GM23248 (cell line): ENCODE measurements around the gene GNB1. TPM values are rescaled to one million over a fixed set of nuclear protein-coding genes. Genes with fewer than 3 reads are reported as not detected.
A peak's percentile ranks its signal among the peaks of the same experiment; 100 is the strongest.

ENCODE experiments used
- DNase-seq: peaks from one replicate; pipeline ENCODE4 v3.0.0-alpha.2; 2015
- H2AFZ ChIP-seq: fragments of 200-600 bp; sonication (generic); 2 replicates; pipeline ENCODE4 v1.6.1; 2016; ENCODE audit warnings: antibody characterized with exemption
- H3F3A ChIP-seq: fragments of 200-600 bp; sonication (generic); 2 replicates; pipeline ENCODE4 v1.6.1; 2016; ENCODE audit warnings: mild to moderate bottlenecking, antibody characterized with exemption, mixed run types; ENCODE audit not compliant: insufficient read depth
- H3K27ac ChIP-seq: fragments of 200-600 bp; sonication (generic); 2 replicates; pipeline ENCODE4 v1.5.1; 2016; ENCODE audit warnings: mild to moderate bottlenecking
- H3K27me3 ChIP-seq: fragments of 200-600 bp; sonication (generic); replicated peaks from 2 replicates; pipeline ENCODE4 v1.6.1; 2016; ENCODE audit warnings: mild to moderate bottlenecking; ENCODE audit not compliant: insufficient read depth
- H3K36me3 ChIP-seq: fragments of 200-600 bp; sonication (generic); 2 replicates; pipeline ENCODE4 v1.6.1; 2016; ENCODE audit warnings: low read depth, mild to moderate bottlenecking
- H3K4me1 ChIP-seq: fragments of 200-600 bp; sonication (generic); 2 replicates; pipeline ENCODE4 v1.6.1; 2016; ENCODE audit warnings: mild to moderate bottlenecking; ENCODE audit not compliant: insufficient read depth
- H3K4me2 ChIP-seq: fragments of 200-600 bp; sonication (generic); one replicate; pipeline ENCODE4 v1.6.1; 2016; ENCODE audit warnings: mild to moderate bottlenecking; ENCODE audit not compliant: unreplicated experiment
- H3K4me3 ChIP-seq: fragments of 200-600 bp; sonication (generic); 2 replicates; pipeline ENCODE4 v1.5.1; 2016; ENCODE audit warnings: mild to moderate bottlenecking
- H3K79me2 ChIP-seq: fragments of 200-600 bp; sonication (generic); 2 replicates; pipeline ENCODE4 v1.6.1; 2016; ENCODE audit warnings: mild to moderate bottlenecking; ENCODE audit not compliant: insufficient read depth
- H3K9ac ChIP-seq: fragments of 200-600 bp; sonication (generic); 2 replicates; pipeline ENCODE4 v1.6.1; 2016; ENCODE audit warnings: mild to moderate bottlenecking
- H3K9me2 ChIP-seq: fragments of 200-600 bp; sonication (generic); 2 replicates; pipeline ENCODE4 v1.6.1; 2016; ENCODE audit warnings: mixed run types, mild to moderate bottlenecking, moderate library complexity; ENCODE audit not compliant: insufficient read depth
- H3K9me3 ChIP-seq: fragments of 200-600 bp; sonication (generic); one replicate; pipeline ENCODE4 v1.6.1; 2017; ENCODE audit warnings: low read depth
- H4K20me1 ChIP-seq: fragments of 200-600 bp; sonication (generic); 2 replicates; pipeline ENCODE4 v1.6.0; 2016; ENCODE audit not compliant: insufficient read depth
- EZH2 ChIP-seq: fragments of 200-600 bp; sonication (generic); IDR thresholded peaks from 2 replicates; pipeline ENCODE4 v1.6.1; 2018; ENCODE audit warnings: antibody characterized with exemption, mild to moderate bottlenecking; ENCODE audit not compliant: insufficient read depth, poor library complexity, severe bottlenecking
- EZH2phosphoT487 ChIP-seq: fragments of 200-600 bp; sonication (generic); IDR thresholded peaks from 2 replicates; pipeline ENCODE4 v1.6.1; 2018; ENCODE audit warnings: antibody characterized with exemption, moderate library complexity, mild to moderate bottlenecking, low read depth; ENCODE audit not compliant: insufficient read depth
- WGBS, 2 experiments: methylation state at CpG; one replicate each; pipeline ENCODE4 v1.1.6; 2015 to 2017; ENCODE audit warnings: low lambda C conversion rate in 2 of 2, low coverage in 1 of 2; ENCODE audit errors: missing lambda C conversion rate in 2 of 2; 5-methylcytosine and 5-hydroxymethylcytosine counted together
- in situ Hi-C: fragments of 300-500 bp; cut with MboI; formaldehyde crosslinking; loops from 2 replicates; pipeline ENCODE4 v1.15.0; 2020
- polyA plus RNA-seq: library from polyadenylated mRNA; unstranded; fragments of >200 nt; fragmentation: Nextera tagmentation; extraction: Ambion mirVana; gene quantifications from 2 replicates; pipeline ENCODE4 v1.2.1, GENCODE V29; 2016
- total RNA-seq: library from RNA; depleted of rRNA; stranded (reverse); fragments of >200 nt; shearing (Covaris generic); gene quantifications from 2 replicates; pipeline ENCODE4 v1.2.3, GENCODE V29; 2014

The GNB1 gene
- total and polyA plus RNA-seq, 2 experiments from 2014 or later: 92.0 to 97.7 TPM

DNA sequence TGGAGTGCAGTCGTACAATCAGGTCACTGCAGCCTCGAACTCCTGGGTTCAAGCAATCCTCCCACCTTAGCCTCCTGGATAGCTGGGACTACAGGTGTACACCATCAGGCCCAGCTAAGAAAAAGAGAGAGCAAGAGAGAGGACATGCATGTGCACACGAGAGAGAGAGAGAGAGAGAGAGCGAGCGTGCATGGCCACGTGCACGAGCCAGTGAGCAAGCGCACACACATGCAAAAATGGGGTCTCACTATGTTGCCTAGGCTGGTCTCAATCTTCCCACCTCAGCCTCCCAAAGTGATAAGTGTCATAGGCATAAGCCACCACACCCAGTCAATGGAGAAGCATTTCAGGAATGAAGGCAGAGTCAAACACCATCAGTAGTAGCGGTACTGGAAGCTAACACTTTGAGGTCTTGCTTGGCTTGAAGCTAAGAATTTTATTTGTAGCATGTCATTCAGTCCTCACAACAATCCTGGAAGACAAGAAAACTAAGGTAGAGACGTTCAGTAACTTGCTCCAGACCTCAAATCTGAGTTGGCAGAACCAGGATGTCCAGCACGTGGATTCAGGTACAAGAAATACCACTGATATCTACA lies 14.5 kb downstream of the GNB1 start:
- Histone ChIP-seq H3F3A (peaks cover 39% of the 10 kb centered on the region), H3K9me2 (no peaks in the 10 kb centered on the region), H2AFZ (no peak overlapping the region), H3K4me3 (no peak overlapping the region), H3K9ac (no peak overlapping the region), H3K27ac (peak overlapping the region; percentile 34), H3K79me2 (peaks cover 100% of the 10 kb centered on the region), H3K4me2 (no peak overlapping the region), H3K4me1 (peaks cover 22% of the 10 kb centered on the region), H3K9me3 (no peaks in the 10 kb centered on the region), H4K20me1 (peaks cover 78% of the 10 kb centered on the region), H3K27me3 (no peaks in the 10 kb centered on the region), H3K36me3 (peaks cover 10% of the 10 kb centered on the region; the same call in 1 of the 2 replicates)
- TF ChIP-seq EZH2phosphoT487 (no peak), EZH2 (no peak)
- peak; percentile 61 for DNase-seq
- in situ Hi-C loops: no loop called here
- WGBS, 2 experiments: 77 to 81% methylated on average over 8 to 11 of the region's 11 CpGs

DNA sequence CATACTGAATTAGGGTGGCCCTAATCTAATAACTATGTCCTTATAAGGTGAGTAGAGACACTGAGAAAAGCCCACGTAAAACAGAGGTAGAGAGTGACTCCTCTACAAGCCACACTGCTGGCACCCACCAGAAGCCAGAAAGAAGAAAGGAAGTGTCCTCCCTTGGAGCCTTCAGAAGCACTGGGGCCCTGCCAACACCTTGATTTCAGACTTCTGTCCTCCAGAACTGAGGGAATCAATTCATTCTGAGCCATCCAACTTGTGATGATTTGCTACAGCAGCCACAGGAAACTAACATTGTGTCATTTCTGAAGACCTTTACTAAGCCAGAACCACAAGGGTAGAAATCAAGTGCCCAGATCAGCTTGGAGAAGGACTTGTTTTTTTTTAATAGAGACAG lies 15.0 kb downstream of the GNB1 start:
- Histone ChIP-seq H3K4me2 (no peak overlapping the region), H3K4me3 (no peak overlapping the region), H4K20me1 (peaks cover 78% of the 10 kb centered on the region), H2AFZ (no peak overlapping the region), H3K79me2 (peaks cover 100% of the 10 kb centered on the region), H3K9me2 (no peaks in the 10 kb centered on the region), H3K27me3 (no peaks in the 10 kb centered on the region), H3K9ac (no peak overlapping the region), H3K9me3 (no peaks in the 10 kb centered on the region), H3K27ac (peak overlapping the region; percentile 34), H3K36me3 (peaks cover 10% of the 10 kb centered on the region; the same call in 1 of the 2 replicates), H3F3A (peaks cover 39% of the 10 kb centered on the region), H3K4me1 (peaks cover 22% of the 10 kb centered on the region)
- DNase-seq: peak; percentile 31
- TF ChIP-seq EZH2: no peak
- TF ChIP-seq EZH2phosphoT487: no peak
- WGBS, 2 experiments: 14 to 31% methylated on average over 1 of the region's 1 CpG
- in situ Hi-C loops: no loop called here

DNA sequence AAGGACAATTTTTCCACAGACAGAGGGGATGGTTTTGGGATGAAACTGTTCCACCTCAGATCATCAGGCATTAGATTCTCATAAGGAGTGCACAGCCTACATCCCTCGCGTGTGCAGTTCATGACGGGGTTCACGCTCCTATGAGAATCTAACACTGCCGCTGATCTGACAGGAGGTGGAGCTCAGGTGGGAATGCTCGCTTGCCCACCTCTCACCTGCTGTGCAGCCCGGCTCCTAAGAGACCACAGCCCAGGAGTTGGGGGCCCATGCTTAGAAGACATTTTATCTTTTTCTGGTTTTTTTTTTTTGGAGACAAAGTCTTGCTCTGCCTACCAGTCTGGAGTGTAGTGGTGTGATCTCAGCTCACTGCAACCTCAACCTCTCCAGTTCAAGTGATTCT lies 16.0 kb downstream of the GNB1 start:
- no peak for TF ChIP-seq EZH2
- TF ChIP-seq EZH2phosphoT487: no peak
- peaks cover 84% of the 10 kb centered on the region for H4K20me1 ChIP-seq
- H3K4me2 ChIP-seq: no peak overlapping the region
- H3K4me1 ChIP-seq: peaks cover 22% of the 10 kb centered on the region
- peaks cover 100% of the 10 kb centered on the region for H3K79me2 ChIP-seq
- in situ Hi-C loops: no loop called here
- H3F3A ChIP-seq: peaks cover 45% of the 10 kb centered on the region
- H3K9ac ChIP-seq: no peak overlapping the region
- H3K9me3 ChIP-seq: no peaks in the 10 kb centered on the region
- no peak overlapping the region for H3K4me3 ChIP-seq
- H3K27me3 ChIP-seq: no peaks in the 10 kb centered on the region
- no peak overlapping the region for H3K27ac ChIP-seq
- no peak for DNase-seq
- H2AFZ ChIP-seq: no peak overlapping the region
- H3K9me2 ChIP-seq: no peaks in the 10 kb centered on the region
- H3K36me3 ChIP-seq: peaks cover 10% of the 10 kb centered on the region; the same call in 1 of the 2 replicates
- 97 to 99% methylated on average over 7 of the region's 7 CpGs for WGBS, 2 experiments

DNA sequence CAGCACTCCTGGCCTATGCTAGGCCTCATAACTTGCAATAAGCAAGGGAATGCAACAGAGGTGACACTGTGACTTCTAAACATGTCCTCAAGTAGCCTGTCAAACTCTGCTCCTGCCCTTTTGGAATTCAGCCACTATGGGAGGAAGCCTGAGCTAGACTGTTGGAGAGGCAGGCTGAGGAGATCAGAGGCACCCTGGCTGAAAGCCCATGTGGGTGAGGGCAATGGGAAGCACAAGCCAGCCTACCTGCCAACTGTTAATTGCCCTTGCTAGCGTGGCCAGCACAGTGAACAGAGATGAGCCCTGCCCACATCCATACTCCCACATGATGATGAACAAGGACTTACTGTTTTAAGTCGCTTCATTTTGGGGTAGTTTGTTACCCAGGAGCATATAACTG lies 17.7 kb downstream of the GNB1 start:
- Histone ChIP-seq H3K9me3 (no peaks in the 10 kb centered on the region), H2AFZ (no peak overlapping the region), H3K79me2 (peaks cover 100% of the 10 kb centered on the region), H3K27me3 (no peaks in the 10 kb centered on the region), H4K20me1 (peaks cover 87% of the 10 kb centered on the region), H3K4me3 (no peak overlapping the region), H3K9ac (no peak overlapping the region), H3K36me3 (peaks cover 10% of the 10 kb centered on the region; the same call in 1 of the 2 replicates), H3K4me2 (no peak overlapping the region), H3K27ac (no peak overlapping the region), H3F3A (peaks cover 48% of the 10 kb centered on the region), H3K4me1 (peaks cover 28% of the 10 kb centered on the region), H3K9me2 (no peaks in the 10 kb centered on the region)
- in situ Hi-C loops: no loop called here
- no peak for TF ChIP-seq EZH2
- no peak for TF ChIP-seq EZH2phosphoT487
- WGBS, 2 experiments: 79 to 93% methylated on average over 2 of the region's 2 CpGs
- DNase-seq: no peak
